ENCODE data around the gene TSHZ2.
"Not testable (repeated sequence)": the region's sequence is repeated elsewhere in the genome, so short reads cannot be mapped to it uniquely, and the experiment has no call there.

The TSHZ2 gene

DNA sequence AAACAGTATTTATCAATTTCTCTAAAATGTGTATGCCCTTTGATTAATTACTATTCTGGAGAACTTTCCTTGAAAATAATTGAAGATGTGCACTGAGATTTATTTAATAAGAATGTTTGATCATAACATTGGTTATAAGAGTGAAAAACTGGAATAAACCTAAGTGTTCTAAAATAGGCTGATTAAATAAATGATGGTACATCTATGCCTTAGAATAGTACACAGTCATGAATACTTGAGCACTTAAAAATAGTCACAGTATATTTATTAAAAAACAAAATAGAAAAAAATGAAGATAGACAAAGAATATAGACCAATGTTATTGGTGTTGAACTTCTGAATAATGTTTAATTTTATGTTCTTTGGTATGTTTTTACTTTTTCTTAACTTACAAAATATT lies 528.5 kb downstream of the TSHZ2 start:
- no peak overlapping the region for H3K27ac Mint-ChIP-seq
- H3K36me3 Mint-ChIP-seq (ENCODE audit: low read depth): no peaks in the 10 kb centered on the region
- H3K27me3 Mint-ChIP-seq: peaks cover 5% of the 10 kb centered on the region
- no peaks in the 10 kb centered on the region for H3K9me3 Mint-ChIP-seq
- H3K4me1 Mint-ChIP-seq (ENCODE audit: low read depth): no peaks in the 10 kb centered on the region
- H3K4me3 Mint-ChIP-seq: no peak overlapping the region

GRCh38 chr20:53502820-53503219 lies 530.7 kb downstream of the TSHZ2 start:
- no peaks in the 10 kb centered on the region for H3K36me3 Mint-ChIP-seq (ENCODE audit: low read depth)
- H3K27me3 Mint-ChIP-seq: peaks cover 3% of the 10 kb centered on the region

DNA sequence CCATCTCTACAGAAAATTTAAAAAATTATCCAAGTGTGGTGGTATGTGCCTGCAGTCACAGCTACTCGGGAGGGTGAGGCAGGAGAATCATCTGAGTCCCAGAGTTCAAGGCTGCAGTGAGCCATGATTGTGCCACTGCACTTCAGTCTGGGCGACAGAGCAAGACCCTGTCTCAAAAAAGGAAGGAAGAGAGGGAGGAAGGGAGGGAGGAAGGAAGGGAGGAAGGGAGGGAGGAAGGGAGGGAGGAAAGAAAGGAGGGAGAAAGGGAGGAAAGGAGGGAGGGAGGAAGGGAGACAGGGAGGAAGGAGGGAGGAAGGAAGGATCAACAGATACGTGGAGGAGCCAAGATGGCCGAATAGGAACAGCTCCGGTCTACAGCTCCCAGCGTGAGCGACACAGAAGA lies 531.4 kb downstream of the TSHZ2 start:
- Mint-ChIP-seq H3K9me3 (no peaks in the 10 kb centered on the region), H3K4me3 (no peak overlapping the region), H3K4me1 (ENCODE audit: low read depth) (no peaks in the 10 kb centered on the region), H3K36me3 (ENCODE audit: low read depth) (no peaks in the 10 kb centered on the region), H3K27ac (no peak overlapping the region), H3K27me3 (peaks cover 3% of the 10 kb centered on the region)

More at GRCh38 chr20:53502820-53503219, 530.7 kb downstream of the TSHZ2 start:
- Mint-ChIP-seq H3K9me3 (no peaks in the 10 kb centered on the region), H3K27ac (no peak overlapping the region), H3K4me1 (ENCODE audit: low read depth) (no peaks in the 10 kb centered on the region), H3K4me3 (no peak overlapping the region)

DNA sequence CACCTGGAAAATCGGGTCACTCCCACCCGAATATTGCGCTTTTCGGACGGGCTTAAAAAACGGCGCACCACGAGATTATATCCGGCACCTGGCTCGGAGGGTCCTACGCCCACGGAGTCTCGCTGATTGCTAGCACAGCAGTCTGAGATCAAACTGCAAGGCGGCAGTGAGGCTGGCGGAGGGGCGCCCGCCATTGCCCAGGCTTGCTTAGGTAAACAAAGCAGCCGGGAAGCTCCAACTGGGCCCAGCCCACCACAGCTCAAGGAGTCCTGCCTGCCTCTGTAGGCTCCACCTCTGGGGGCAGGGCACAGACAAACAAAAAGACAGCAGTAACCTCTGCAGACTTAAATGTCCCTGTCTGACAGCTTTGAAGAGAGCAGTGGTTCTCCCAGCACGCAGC lies 531.9 kb downstream of the TSHZ2 start:
- H3K4me1 Mint-ChIP-seq (ENCODE audit: low read depth); H3K36me3 Mint-ChIP-seq (ENCODE audit: low read depth): not testable (repeated sequence)

DNA sequence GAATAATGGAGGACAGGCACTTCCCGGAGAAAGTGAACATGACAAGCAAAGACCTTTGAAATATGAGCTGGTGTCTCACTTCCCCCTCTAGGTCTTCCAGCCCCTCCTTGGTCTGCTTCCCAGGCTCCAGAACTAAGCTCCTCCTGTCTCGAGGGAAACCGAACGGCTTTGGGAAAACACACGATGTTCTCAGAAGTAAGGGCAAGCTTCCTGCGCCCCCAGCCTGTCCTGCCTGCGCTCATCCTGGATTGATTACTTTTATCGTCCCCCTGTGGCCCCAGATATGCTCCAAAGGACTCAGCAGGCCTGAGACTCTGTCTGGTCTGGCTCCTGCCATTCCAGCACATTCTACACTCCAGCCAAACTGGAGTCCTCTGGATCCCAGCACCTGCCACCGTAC lies 538.1 kb downstream of the TSHZ2 start:
- H3K36me3 Mint-ChIP-seq (ENCODE audit: low read depth): no peaks in the 10 kb centered on the region

More for the DNA sequence above, 531.9 kb downstream of the TSHZ2 start:
- H3K9me3 Mint-ChIP-seq, H3K4me3 Mint-ChIP-seq, H3K27me3 Mint-ChIP-seq, H3K27ac Mint-ChIP-seq: not testable (repeated sequence)

GRCh38 chr20:53510704-53511103 lies 538.5 kb downstream of the TSHZ2 start:
- no peaks in the 10 kb centered on the region for H3K9me3 Mint-ChIP-seq
- no peaks in the 10 kb centered on the region for H3K27me3 Mint-ChIP-seq
- H3K4me3 Mint-ChIP-seq: no peak overlapping the region
- H3K36me3 Mint-ChIP-seq (ENCODE audit: low read depth): no peaks in the 10 kb centered on the region
- H3K4me1 Mint-ChIP-seq (ENCODE audit: low read depth): no peaks in the 10 kb centered on the region
- H3K27ac Mint-ChIP-seq: peak overlapping the region; percentile 8

More for the DNA sequence above, 538.1 kb downstream of the TSHZ2 start:
- Mint-ChIP-seq H3K4me1 (ENCODE audit: low read depth) (no peaks in the 10 kb centered on the region), H3K27ac (no peak overlapping the region), H3K4me3 (no peak overlapping the region), H3K27me3 (no peaks in the 10 kb centered on the region), H3K9me3 (no peaks in the 10 kb centered on the region)

GRCh38 chr20:53512076-53512475 lies 539.9 kb downstream of the TSHZ2 start:
- Mint-ChIP-seq H3K4me3 (no peak overlapping the region), H3K9me3 (no peaks in the 10 kb centered on the region), H3K27me3 (no peaks in the 10 kb centered on the region), H3K4me1 (ENCODE audit: low read depth) (no peaks in the 10 kb centered on the region), H3K36me3 (ENCODE audit: low read depth) (no peaks in the 10 kb centered on the region), H3K27ac (no peak overlapping the region)

DNA sequence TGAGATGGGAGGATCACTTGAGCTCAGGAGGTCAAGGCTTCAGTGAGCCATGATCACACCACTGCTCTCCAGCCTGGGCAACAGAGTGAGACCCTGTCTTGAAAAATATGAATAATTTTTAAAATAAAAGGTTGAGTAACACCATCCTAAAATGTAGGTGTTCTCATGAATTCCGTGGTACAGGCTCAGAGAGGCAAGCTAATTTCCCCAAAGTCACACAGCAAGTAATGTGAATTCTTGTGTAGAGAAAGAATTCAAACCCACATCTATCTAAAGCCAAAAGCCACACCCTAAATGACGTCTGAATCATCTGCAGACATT lies 541.0 kb downstream of the TSHZ2 start:
- H3K27ac Mint-ChIP-seq: no peak overlapping the region
- H3K4me1 Mint-ChIP-seq (ENCODE audit: low read depth): no peaks in the 10 kb centered on the region
- no peaks in the 10 kb centered on the region for H3K9me3 Mint-ChIP-seq

GRCh38 chr20:53513489-53514298 lies 541.5 kb downstream of the TSHZ2 start:
- H3K4me3 Mint-ChIP-seq: no peak overlapping the region
- no peak overlapping the region for H3K27ac Mint-ChIP-seq
- no peaks in the 10 kb centered on the region for H3K4me1 Mint-ChIP-seq (ENCODE audit: low read depth)
- H3K27me3 Mint-ChIP-seq: no peaks in the 10 kb centered on the region
- H3K9me3 Mint-ChIP-seq: no peaks in the 10 kb centered on the region
- no peaks in the 10 kb centered on the region for H3K36me3 Mint-ChIP-seq (ENCODE audit: low read depth)

More for the DNA sequence above, 541.0 kb downstream of the TSHZ2 start:
- Mint-ChIP-seq H3K4me3 (no peak overlapping the region), H3K27me3 (no peaks in the 10 kb centered on the region), H3K36me3 (ENCODE audit: low read depth) (no peaks in the 10 kb centered on the region)

- H3K27me3 Mint-ChIP-seq: no peaks in the 10 kb centered on the region
- no peaks in the 10 kb centered on the region for H3K4me1 Mint-ChIP-seq (ENCODE audit: low read depth)
- H3K9me3 Mint-ChIP-seq: no peaks in the 10 kb centered on the region
- no peak overlapping the region for H3K27ac Mint-ChIP-seq
- no peaks in the 10 kb centered on the region for H3K36me3 Mint-ChIP-seq (ENCODE audit: low read depth)
- H3K4me3 Mint-ChIP-seq: no peak overlapping the region
Observed at GRCh38 chr20:53515749-53516148, 543.6 kb downstream of the TSHZ2 start.

- Mint-ChIP-seq H3K36me3 (ENCODE audit: low read depth) (no peaks in the 10 kb centered on the region), H3K4me3 (no peak overlapping the region), H3K9me3 (no peaks in the 10 kb centered on the region), H3K27ac (no peak overlapping the region), H3K4me1 (ENCODE audit: low read depth) (no peaks in the 10 kb centered on the region), H3K27me3 (no peaks in the 10 kb centered on the region)
Observed at GRCh38 chr20:53517146-53517545, 545.0 kb downstream of the TSHZ2 start.

DNA sequence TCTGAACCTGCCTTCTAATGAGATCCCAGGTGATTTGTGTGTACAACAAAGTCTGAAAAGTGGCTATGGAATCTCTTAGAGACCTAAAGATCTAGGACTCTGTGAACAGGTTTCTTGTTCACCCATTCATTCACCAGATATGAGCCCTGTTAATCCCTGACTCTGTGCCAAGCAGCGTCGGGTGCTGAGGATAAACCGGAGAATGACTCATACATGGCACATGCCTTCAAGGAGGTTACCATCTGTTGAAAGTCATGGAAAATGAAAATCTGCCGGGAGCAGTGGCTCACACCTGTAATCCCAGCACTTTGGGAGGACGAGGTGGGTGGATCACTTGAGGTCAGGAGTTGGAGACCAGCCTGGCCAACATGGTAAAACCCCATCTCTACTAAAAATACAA lies 549.3 kb downstream of the TSHZ2 start:
- H3K9me3 Mint-ChIP-seq; H3K4me3 Mint-ChIP-seq; H3K27me3 Mint-ChIP-seq; H3K4me1 Mint-ChIP-seq (ENCODE audit: low read depth); H3K27ac Mint-ChIP-seq; H3K36me3 Mint-ChIP-seq (ENCODE audit: low read depth): not testable (repeated sequence)

GRCh38 chr20:53522026-53522425 lies 549.9 kb downstream of the TSHZ2 start:
- Mint-ChIP-seq H3K4me1 (ENCODE audit: low read depth) (no peaks in the 10 kb centered on the region), H3K27ac (no peak overlapping the region), H3K4me3 (no peak overlapping the region), H3K9me3 (no peaks in the 10 kb centered on the region), H3K36me3 (ENCODE audit: low read depth) (no peaks in the 10 kb centered on the region), H3K27me3 (no peaks in the 10 kb centered on the region)

GRCh38 chr20:53522696-53523095 lies 550.5 kb downstream of the TSHZ2 start:
- H3K9me3 Mint-ChIP-seq: no peaks in the 10 kb centered on the region
- no peak overlapping the region for H3K27ac Mint-ChIP-seq
- no peak overlapping the region for H3K4me3 Mint-ChIP-seq
- no peaks in the 10 kb centered on the region for H3K27me3 Mint-ChIP-seq
- no peaks in the 10 kb centered on the region for H3K36me3 Mint-ChIP-seq (ENCODE audit: low read depth)
- no peaks in the 10 kb centered on the region for H3K4me1 Mint-ChIP-seq (ENCODE audit: low read depth)

- not testable (repeated sequence) for H3K27me3 Mint-ChIP-seq, H3K27ac Mint-ChIP-seq, H3K9me3 Mint-ChIP-seq
Observed at GRCh38 chr20:53523615-53524014, 551.5 kb downstream of the TSHZ2 start.

DNA sequence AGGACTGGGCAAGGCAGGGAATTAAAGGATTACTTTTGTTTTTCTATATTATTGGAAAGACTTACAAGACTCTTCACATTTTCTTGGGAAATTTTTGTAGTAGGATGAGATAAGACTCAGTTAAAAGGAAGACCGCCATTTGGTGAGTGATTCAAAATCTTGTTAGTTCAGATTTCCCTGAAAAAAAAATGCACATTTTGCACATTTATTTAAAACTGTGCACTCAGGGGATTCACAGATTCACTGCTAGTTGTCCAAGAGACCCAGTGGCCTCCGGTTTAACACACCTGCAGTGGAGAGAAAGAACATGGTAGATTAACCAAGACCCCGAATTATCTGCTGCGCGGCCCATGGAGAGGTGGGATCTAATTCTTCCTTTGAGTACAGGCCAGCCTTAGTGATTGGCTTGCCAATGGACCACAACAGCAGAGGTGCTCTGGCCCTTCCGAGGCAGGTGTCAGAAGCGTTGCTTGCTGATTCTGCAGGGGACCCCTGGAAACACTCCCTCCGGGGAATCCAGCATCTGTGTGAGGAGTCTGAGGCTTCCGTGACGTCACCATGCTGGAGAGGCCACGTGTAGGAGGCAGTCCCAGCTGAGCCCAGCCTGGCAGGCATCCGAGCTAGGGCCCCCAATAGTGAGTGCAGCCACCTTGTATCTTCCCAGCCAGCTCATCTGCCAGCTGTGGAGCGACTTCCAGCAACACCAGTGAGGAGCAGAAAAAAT lies 552.6 kb downstream of the TSHZ2 start:
- Mint-ChIP-seq H3K4me1 (ENCODE audit: low read depth) (no peaks in the 10 kb centered on the region), H3K36me3 (ENCODE audit: low read depth) (no peaks in the 10 kb centered on the region), H3K27ac (no peak overlapping the region), H3K27me3 (no peaks in the 10 kb centered on the region), H3K9me3 (no peaks in the 10 kb centered on the region), H3K4me3 (no peak overlapping the region)

More at GRCh38 chr20:53523615-53524014, 551.5 kb downstream of the TSHZ2 start:
- not testable (repeated sequence) for H3K4me1 Mint-ChIP-seq (ENCODE audit: low read depth); H3K36me3 Mint-ChIP-seq (ENCODE audit: low read depth); H3K4me3 Mint-ChIP-seq
